Activated naive CD4-positive, alpha-beta T cell treated with anti-CD3 and anti-CD28 coated beads, Interleukin-2, amount 50 U/mL, for 72 hours (primary cell): Measurements from ENCODE around the gene ST6GALNAC6. TPM values are rescaled to one million over a fixed set of nuclear protein-coding genes. Genes with fewer than 3 reads are reported as not detected.
A peak's percentile ranks its signal among the peaks of the same experiment; 100 is the strongest.

Source experiments
- ATAC-seq, 2 donors: fragments of 150-1000 bp; cut with Tn5 transposase; 2 replicates each; pipeline ENCODE4 v1.10.0; 2021; ENCODE audit warnings: mild to moderate bottlenecking in 2 of 2, moderate library complexity in 2 of 2
- DNase-seq, 2 donors: peaks; one replicate each; pipeline ENCODE4 v3.0.0; 2021 to 2022; ENCODE audit warnings: low spot score in 2 of 2
- H3K27ac Mint-ChIP-seq, 2 donors: one replicate each; pipeline ENCODE4 v1.8.0; 2022; ENCODE audit warnings: mild to moderate bottlenecking in 2 of 2, mixed read lengths in 2 of 2
- H3K36me3 Mint-ChIP-seq, 2 donors: one replicate each; pipeline ENCODE4 v1.8.0; 2022; ENCODE audit warnings: mixed read lengths in 2 of 2
- H3K9me3 Mint-ChIP-seq, 2 donors: one replicate each; pipeline ENCODE4 v1.8.0; 2022; ENCODE audit warnings: mixed read lengths in 2 of 2
- total RNA-seq, 2 donors: library from RNA; stranded (reverse); gene quantifications; one replicate each; pipeline ENCODE4 v1.2.3, GENCODE V29; 2022

ST6GALNAC6 gene
- total RNA-seq, 2 donors from 2014 or later = 55.2 to 56.1 TPM

DNA sequence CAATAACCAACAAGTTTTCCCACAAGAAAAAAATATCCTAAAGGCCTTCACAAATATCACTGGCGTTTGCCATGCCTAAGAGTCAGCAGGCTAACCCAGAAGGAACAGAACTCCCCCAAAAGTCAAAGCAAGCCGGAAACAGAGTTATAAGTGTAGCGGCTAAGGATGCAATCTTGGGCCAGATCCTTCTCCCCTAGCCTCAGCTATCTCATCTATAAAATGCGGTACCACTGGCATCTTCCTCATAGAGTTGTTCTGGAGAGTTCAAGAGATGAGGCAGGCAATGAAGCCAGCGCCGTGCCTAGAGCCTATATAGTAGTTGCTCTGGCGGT is 37.6 kb upstream of the ST6GALNAC6 start:
- no peak for ATAC-seq
- peak overlapping the region; percentile 95 to 97 for H3K27ac Mint-ChIP-seq
- no peaks in the 10 kb centered on the region for H3K9me3 Mint-ChIP-seq
- H3K36me3 Mint-ChIP-seq = peaks cover 7 to 19% of the 10 kb centered on the region in 2 donors
- DNase-seq = no peak

DNA sequence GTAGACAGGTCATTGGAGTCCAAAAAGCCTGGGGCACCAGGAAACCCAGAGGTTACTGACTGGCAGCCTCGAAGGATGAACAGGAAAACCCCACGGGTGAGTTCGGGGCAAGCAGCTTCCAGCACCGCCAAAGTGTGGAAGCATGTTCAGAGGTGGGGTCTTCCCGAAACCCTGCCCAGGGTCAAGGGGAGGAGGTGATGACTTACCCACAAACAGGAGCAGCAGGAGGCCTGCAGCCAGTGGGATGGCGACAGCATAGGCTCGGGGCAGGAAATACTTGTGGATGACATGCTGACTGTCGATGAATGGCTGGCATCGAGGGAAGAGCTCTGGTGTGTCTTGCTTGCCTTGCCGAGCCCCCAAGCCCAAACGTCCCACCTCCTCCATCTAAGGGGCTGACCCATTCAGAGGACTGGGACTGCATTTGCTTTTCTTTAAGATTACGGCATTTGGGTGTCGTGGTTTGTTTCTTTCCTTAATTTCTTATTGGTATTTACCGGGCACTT is 37.0 kb upstream of the ST6GALNAC6 start:
- ATAC-seq (no peak), DNase-seq (no peak)
- H3K36me3 Mint-ChIP-seq = peaks cover 7 to 19% of the 10 kb centered on the region in 2 donors
- H3K9me3 Mint-ChIP-seq = no peaks in the 10 kb centered on the region
- H3K27ac Mint-ChIP-seq = peak overlapping the region; percentile 95 to 97

DNA sequence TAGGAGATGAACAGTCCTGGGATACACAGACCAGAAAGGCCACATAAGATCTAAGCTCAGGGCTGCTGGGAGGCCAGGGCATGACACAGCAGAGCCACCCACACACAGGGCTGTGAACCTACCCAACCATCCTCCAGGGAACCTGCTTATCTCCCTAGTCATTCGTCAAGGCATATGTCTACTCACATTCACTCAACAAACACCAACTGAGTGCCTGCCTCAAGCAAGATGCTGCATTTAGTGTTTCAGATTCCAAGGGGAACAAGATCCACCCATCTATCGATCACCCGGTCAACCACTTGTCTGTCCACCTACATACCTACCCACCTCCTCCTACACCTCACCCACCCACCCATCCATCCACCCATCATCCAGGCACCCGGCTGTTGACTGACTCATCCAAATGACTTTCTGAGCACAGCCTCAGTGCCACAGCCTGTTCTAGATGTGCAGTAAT is 36.4 kb upstream of the ST6GALNAC6 start:
- peak in 1 of 2 donors; percentile 27 for ATAC-seq
- DNase-seq = no peak
- H3K9me3 Mint-ChIP-seq = no peaks in the 10 kb centered on the region
- H3K36me3 Mint-ChIP-seq = peaks cover 7 to 19% of the 10 kb centered on the region in 2 donors
- peak overlapping the region; percentile 95 to 97 for H3K27ac Mint-ChIP-seq

DNA sequence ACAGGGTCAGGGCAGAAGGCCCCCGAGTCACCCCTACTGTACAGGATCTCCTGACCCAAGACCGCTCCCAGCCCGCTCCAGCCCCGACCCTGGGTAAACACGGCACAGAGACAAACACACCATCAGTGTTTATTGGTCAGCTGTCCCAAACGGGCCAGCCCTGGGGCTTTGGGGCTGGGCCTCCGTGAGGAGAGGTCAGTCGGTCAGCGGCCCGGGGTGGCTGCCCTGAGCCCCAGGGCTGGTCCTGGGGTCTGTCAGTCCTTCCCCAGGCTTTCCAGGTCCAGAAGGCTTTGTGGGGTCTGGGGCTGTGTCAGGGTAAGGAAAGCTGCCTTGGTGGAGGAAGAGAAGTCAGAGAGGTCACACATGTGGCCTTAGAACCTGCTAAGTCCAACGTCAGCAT is 35.6 kb upstream of the ST6GALNAC6 start:
- Mint-ChIP-seq H3K9me3 (no peaks in the 10 kb centered on the region), H3K27ac (peak overlapping the region in 1 of 2 donors; percentile 94), H3K36me3 (peaks cover 7 to 19% of the 10 kb centered on the region in 2 donors)
- ATAC-seq (no peak), DNase-seq (no peak)

DNA sequence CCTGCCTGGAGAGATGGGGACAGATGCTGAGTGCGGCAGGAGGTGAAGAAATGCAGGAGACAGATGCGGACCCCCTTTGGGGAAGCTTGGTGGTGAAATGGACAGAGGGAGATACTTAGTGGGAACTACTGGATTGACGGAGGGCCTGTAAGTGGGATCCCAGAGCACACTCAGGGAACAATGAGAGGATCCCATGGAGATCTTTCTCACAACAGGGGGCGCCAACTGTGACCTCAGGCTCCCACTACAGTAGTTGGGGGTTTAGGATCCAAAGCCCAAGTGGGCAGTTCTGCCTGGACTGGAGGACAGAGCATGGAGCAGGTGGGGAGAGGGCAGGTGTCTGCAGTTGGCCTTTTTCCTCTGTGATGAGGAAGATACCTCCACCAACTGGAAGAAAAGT is 34.8 kb upstream of the ST6GALNAC6 start:
- no peak for DNase-seq
- H3K36me3 Mint-ChIP-seq = peaks cover 7 to 19% of the 10 kb centered on the region in 2 donors

DNA sequence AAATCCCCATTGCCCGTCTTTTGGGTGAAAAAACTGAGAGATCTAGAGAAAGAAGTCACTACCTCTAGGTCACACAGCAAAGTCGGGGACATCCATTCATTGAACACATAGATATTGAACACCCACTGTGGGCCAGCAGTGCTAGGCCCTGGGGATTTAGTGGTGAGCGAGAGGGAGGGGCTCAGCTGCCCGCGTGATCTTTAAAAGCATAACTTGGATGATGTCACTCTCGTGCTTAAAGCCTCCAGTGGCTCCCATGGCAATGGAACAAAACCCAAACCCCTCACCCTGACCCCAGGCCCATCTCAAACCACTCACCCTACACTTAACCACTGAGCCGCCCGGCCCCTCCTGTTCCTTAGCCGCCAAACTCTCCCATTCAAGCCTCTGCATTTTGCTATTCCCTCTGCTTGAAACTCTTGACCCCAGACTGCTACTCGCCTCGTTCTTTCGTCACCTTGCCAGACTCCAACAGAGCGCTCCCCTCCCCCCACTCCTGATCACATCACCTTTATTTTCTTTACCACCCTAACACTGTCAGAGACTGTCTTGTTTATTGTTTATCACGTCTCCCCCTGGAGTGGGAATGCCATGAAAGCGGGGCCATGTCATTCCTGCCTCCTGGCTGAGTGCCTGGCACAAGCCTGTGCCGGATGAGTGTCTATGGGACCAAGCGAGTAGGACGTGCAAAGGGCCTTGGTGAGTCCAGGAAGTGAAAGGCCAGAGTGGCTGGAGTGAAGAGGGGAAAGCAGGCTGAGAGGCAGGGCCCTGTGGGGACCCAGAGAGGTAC is 31.9 kb upstream of the ST6GALNAC6 start:
- Mint-ChIP-seq H3K27ac (peak overlapping the region; percentile 28 to 74), H3K9me3 (no peaks in the 10 kb centered on the region), H3K36me3 (peaks cover 6% of the 10 kb centered on the region in 2 donors)
- DNase-seq (no peak), ATAC-seq (peak; percentile 18 to 42)

More for the DNA sequence above, 34.8 kb upstream of the ST6GALNAC6 start:
- ATAC-seq = no peak
- Mint-ChIP-seq H3K27ac (peak overlapping the region; percentile 23 to 94), H3K9me3 (no peaks in the 10 kb centered on the region)

DNA sequence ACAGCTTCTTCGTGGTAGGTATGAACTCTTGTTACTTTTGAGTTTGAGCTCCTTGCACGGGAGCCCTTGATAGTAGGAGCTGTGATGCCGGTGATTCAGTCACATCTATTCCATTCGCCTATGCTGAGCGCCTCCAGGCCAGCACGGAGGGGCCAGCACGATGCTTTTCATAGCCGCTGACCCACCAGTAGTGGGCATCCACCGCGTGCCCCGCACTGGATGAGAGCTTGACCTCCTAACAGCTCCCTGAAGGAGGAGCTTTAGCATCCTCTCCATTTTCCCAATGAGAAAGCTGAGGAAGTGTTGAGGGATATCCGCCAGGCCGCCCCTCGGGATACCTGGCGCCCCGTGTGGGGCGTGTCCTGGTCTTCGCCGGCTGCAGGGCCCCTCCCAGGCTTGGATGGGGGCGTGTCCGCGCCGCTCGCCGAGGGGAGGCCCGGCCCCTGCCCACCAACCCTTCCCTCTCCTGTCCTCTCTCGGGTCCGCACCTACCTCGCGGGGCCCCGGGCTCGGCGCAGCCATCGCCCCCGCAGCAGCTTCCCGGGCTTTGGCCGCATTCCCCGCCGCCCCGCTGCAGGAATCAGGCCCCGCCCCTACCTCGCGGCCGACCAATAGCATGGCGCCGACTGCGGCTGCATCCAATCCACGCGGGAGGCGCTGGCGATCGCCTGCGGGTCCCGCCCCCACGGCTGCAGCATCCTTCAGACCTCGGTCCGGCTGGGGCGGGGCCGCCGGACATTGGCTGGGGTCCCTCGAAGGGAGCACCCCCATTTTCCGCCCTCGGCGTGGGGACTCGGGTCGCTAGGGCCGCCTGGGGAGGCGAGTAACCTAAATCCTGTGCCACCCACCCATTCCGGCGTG is 31.1 kb upstream of the ST6GALNAC6 start, which contains the start of gene PIP5KL1:
PIP5KL1 (minus strand) TSS at position 547 of the 861 bp plus-strand sequence; CDS start at position 522, 25 bp downstream.
- no peaks in the 10 kb centered on the region for H3K36me3 Mint-ChIP-seq
- DNase-seq (peak; percentile 74 to 80), ATAC-seq (peak; percentile 72 to 74)
- H3K27ac Mint-ChIP-seq = peak within 1 kb of the TSS; percentile 28 to 74
- H3K9me3 Mint-ChIP-seq = no peaks in the 10 kb centered on the region

DNA sequence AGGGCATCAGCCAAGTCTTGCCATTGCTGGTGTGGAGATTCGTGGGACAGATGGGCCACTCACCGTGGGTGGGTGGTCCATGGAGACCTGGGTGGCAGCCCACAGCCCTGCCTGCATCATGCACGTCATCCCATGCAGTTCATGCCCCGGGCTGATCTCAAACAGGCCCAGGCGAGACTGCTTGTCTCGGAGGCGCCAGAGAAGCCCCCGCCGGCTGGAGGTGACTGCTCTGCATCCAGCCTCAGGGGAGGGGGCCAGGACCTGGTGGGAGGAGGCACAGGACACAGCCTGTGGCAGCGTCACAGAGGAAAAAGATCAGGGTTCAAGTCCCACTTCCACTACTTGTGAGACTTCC is 30.2 kb upstream of the ST6GALNAC6 start:
- ATAC-seq (no peak), DNase-seq (no peak)
- no peak overlapping the region for H3K27ac Mint-ChIP-seq
- H3K36me3 Mint-ChIP-seq = no peaks in the 10 kb centered on the region
- no peaks in the 10 kb centered on the region for H3K9me3 Mint-ChIP-seq

DNA sequence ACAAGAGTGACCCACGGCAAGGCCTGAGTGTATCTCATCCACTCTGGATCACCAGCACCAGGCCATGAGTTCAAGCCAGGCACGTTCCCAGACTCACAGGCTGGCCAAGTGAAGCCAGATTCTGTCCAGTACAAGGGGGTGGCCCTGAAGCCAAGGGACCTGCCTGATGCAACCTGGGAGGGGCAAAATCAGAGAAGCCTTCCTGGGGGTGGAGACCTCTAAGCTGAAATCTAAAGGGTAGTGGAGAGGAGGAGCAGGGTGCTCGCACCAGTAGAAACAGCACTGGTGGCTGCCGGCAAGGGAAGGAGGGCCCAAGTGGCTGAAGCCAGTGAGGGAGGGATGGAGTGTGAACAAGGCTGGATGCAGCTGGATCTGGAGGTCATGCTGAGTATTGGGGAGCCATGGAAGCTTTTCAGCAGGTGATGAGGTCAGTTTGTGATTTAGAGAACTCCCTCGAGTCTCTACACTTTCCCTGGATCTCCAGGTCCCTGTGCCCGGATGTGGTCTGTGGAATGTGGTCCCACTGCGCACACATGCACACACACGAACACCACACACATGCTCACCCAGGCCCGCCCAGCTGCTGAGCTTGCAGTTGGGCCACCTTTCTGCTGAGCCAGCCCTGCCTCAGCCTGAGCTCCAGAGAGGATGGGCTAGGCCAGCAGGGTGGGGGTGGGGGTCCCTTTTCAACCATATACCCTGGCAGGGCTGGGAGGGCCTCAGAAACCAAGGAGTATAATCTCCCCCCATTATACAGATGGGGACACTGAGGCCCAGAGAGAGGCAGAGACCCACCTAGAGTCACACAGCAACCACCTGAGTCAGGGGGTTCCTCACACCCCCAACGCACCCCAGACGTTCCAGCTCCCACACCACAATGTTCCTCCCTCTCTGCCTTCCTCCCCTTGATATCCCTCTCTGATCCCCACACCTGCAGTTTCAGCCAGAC is 29.5 kb upstream of the ST6GALNAC6 start:
- no peaks in the 10 kb centered on the region for H3K9me3 Mint-ChIP-seq
- no peak overlapping the region for H3K27ac Mint-ChIP-seq
- no peak for DNase-seq
- no peaks in the 10 kb centered on the region for H3K36me3 Mint-ChIP-seq
- no peak for ATAC-seq

DNA sequence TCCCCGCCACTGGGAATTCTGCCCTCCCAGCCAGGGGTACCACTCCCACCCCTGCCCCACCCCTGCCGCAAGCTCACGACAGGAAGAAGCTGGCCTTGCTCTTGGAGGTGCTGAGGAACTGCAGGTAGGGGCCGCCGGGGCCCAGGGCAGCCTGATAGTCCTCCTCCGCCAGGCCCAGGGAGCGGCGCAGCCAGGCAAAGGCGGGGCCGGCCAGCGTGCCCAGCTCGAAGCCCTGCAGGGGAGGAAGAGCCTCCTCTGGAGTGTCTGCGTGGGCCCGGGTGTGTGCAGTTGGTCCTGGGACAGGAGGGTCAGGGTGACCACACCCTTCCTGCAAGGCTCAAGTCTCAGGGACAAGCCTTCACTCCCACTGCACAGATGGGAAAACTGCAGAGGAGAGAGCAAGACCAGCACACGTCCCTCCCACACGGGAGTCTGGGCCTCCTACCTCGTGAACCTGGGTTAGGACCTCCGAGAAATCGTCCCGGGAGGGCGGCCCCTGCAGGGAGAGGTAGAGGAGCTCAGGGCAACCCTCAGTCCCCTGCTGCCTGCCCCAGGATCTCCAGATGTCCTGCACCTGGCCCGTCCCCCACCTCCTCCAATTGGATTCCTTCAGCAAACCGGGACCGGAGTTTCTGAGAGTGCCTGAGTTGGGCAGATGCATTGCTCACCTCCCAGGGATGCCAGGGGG is 28.7 kb upstream of the ST6GALNAC6 start:
- H3K27ac Mint-ChIP-seq = no peak overlapping the region
- DNase-seq (no peak), ATAC-seq (no peak)
- no peaks in the 10 kb centered on the region for H3K36me3 Mint-ChIP-seq
- no peaks in the 10 kb centered on the region for H3K9me3 Mint-ChIP-seq

DNA sequence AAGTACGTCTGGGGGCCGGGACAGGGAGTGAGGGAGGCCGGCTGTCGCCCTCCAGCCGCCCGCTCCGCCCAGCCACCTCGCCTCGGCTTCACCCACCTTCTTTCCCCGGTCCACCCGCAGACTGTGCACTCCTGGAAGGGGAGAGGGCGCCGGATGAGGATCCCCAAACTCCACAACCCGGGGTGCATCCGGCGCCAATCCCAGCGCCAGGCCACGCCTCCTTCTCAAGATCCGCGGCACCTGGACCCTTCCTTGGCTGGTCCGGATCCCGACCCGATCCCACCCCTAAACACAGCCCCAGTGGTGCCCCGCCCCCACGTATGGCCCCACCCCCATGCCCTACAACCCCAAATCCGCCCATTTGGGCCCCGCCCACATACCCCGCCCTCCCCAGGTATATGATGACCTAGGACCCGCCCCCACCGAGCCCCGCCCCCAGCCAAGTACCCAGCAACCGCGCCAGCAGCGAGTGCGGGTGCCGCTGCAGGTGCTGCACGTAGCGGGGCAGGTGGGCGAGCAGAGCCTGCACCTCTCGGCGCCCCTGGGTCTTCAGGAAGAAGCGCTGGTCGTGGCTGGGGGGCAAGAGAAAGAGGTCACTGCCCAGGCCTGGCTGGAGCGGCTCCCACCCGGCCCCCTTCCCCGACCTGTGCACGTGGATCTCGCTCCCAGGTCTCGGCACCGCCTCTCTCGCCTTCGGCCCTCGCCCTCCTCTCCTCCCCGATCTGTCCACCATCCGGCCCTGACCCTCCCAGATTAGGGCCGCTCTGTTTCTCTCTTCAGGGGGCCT is 28.0 kb upstream of the ST6GALNAC6 start:
- Mint-ChIP-seq H3K36me3 (no peaks in the 10 kb centered on the region), H3K9me3 (no peaks in the 10 kb centered on the region), H3K27ac (no peak overlapping the region)
- DNase-seq (peak in 1 of 2 donors; percentile 62), ATAC-seq (peak; percentile 17 to 59)

DNA sequence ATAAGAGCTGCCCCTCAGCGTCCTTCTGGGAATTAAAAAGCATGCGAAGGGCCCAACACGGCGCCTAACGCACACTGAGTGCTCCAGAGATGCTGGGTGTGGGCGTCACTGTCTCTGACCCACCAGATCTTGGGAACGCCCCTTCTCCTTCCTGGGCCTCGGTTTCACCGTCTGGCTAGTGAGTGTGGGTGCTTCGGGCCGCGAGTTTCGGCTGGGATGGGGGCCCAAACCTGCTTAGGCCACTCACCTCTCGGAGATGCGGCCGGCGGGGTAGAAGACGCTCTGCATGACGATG is 27.4 kb upstream of the ST6GALNAC6 start:
- no peak overlapping the region for H3K27ac Mint-ChIP-seq
- DNase-seq (no peak), ATAC-seq (peak; percentile 8 to 11)
- H3K36me3 Mint-ChIP-seq = no peaks in the 10 kb centered on the region
- H3K9me3 Mint-ChIP-seq = no peaks in the 10 kb centered on the region

DNA sequence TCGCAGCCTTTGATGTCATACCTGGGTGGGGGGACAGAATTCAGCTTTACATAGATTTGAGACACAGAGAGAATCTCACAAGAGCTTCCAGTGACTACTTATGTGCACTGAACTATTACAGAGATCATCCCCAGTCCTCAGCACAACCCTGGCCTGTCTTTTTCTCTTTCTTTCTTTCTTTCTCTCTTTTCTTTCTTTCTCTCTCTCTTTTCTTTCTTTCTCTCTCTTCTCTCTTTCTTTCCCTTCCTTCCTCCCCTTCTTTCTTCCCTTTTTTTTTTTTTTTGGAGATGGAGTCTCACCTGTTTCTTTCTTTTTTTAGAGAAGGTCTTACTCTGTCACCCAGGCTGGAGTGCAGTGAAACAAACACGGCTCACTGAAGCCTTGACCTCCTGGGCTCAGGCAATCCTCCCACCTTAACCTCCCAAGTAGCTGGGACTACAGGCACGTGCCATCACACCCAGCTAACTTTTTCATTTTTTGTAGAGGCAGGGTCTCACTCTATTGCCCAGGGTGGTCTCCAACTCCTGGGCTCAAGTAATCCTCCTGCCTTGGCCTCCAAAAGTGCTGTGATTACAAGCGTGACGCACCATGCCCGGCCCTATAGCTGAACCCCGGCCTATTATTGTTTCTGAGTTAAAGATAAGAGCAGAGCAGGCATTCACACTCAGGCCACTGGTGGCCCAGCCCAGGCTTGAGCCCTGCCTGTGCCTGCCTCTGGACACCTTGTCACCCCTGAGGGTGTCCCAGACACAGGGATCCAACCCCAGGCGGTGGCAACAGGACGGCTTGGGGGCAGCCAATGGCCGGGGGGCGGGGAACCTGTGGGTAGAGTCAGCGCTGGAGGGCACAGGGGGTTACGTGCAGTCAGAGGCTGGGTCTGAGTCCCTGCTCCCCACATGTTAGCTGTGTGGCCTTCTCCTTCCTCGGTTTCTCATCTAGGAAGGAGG is 26.8 kb upstream of the ST6GALNAC6 start:
- DNase-seq (no peak), ATAC-seq (no peak)
- Mint-ChIP-seq H3K9me3 (no peaks in the 10 kb centered on the region), H3K27ac (peak overlapping the region in 1 of 2 donors; percentile 36), H3K36me3 (no peaks in the 10 kb centered on the region)

DNA sequence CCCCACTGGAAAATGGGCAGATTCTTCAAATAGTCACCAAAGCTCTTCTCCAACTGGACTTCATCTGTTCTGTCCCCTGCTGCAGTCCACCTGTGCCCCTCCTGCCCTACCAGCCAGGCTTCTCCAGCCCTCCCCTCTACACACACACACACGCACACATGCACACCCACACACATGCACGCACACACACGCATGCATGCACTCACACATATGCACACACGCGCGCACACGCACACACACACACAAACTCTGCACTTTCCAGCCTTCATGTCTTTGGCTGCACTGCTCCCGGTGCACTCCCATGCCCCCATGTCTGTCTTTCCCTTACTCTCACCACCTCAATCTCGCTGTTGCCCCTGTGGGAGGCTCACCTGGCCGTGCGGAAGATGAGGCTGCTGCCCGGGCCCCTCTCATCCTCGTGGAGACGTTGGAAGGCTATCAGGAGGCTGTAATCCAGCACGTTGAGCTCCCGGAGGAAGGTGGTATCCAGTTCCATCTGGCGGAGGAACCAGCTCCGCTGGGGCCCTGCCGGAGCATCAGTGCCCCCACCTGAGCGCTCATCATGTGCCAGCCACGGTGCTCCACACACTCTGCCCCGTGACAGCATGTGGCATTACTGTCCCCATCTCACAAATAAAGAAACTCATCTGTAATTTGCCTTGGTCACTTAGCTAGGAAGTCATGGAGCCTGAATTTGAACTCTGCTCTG is 25.5 kb upstream of the ST6GALNAC6 start:
- Mint-ChIP-seq H3K36me3 (no peaks in the 10 kb centered on the region), H3K27ac (no peak overlapping the region), H3K9me3 (no peaks in the 10 kb centered on the region)
- ATAC-seq (no peak), DNase-seq (no peak)
